HL-60 (cell line): ENCODE measurements around the gene AOPEP.

Source experiments
- DNase-seq, 2 experiments: peaks; one replicate each; pipeline ENCODE4 v3.0.0-alpha.2; 2010 to 2020; ENCODE audit warnings: low read depth in 1 of 2, low spot score in 1 of 2
- H3K27ac ChIP-seq: fragments of 250-450 bp; sonication (Bioruptor Pico); replicated peaks from 2 replicates; pipeline ENCODE4 v1.5.1; 2020; ENCODE audit warnings: mild to moderate bottlenecking, moderate library complexity
- H3K27me3 ChIP-seq: fragments of 250-450 bp; sonication (Bioruptor Pico); 2 replicates; pipeline ENCODE4 v1.5.1; 2021; ENCODE audit warnings: mild to moderate bottlenecking, moderate library complexity; ENCODE audit not compliant: insufficient read depth, poor library complexity, severe bottlenecking
- H3K4me3 ChIP-seq: replicated peaks from 2 replicates; pipeline ENCODE4 v1.5.1; 2011; ENCODE audit warnings: mild to moderate bottlenecking, control low read depth, low read length; ENCODE audit not compliant: insufficient read depth
- GABPA ChIP-seq: IDR thresholded peaks from 2 replicates; pipeline ENCODE4 v1.6.1; 2012; ENCODE audit warnings: low read depth
- POLR2AphosphoS5 ChIP-seq: IDR thresholded peaks from 2 replicates; pipeline ENCODE4 v1.6.1; 2012; ENCODE audit warnings: low read depth
- SPI1 ChIP-seq: IDR thresholded peaks from 2 replicates; pipeline ENCODE4 v1.6.1; 2012; ENCODE audit warnings: low read depth, mild to moderate bottlenecking, borderline replicate concordance
- TF ChIP-seq, protein P1 (sequence below): IDR thresholded peaks from 2 replicates; pipeline ENCODE4 v1.6.1; 2012; ENCODE audit warnings: low read depth; ENCODE audit not compliant: insufficient replicate concordance
- TF ChIP-seq, protein P2 (sequence below): IDR thresholded peaks from one replicate; pipeline ENCODE4 v1.5.1; 2011; ENCODE audit warnings: low read length, control low read depth, inconsistent platforms; ENCODE audit not compliant: insufficient read depth

Gene AOPEP

DNA sequence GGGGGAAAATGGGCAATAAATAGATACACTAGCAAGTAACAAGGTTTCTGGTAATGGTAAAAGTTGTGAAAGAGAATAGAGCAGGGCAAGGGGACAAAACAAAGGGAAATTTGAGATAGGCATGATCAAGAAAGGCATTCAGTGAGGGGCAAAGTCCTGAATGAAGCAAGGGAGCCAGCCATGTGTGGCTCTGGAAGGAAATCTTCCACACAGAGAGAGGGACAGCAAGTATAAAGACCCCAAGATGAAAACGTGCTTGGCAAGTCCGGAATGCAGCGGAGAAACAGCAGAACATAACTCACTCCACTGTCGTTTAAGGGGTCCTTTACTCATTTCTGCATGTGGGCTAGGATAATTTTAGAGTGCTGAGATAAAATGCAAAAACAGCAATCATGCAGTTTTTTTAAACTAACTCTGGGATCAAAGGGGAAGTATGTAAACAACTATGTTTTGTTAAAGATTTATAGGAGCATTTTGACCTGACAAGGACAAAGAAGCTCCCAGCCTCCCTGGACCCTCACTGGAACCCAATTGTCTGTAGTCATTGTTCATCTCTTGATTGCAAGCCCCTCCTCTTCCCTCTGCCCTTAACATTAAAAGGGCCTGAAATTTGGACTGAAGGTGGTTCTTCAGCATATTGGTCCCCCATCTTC lies 22.9 kb upstream of the AOPEP start:
- Histone ChIP-seq H3K4me3 (no peak overlapping the region), H3K27me3 (no peaks in the 10 kb centered on the region), H3K27ac (no peak overlapping the region)
- no peak for DNase-seq
- TF ChIP-seq, protein P1, sequence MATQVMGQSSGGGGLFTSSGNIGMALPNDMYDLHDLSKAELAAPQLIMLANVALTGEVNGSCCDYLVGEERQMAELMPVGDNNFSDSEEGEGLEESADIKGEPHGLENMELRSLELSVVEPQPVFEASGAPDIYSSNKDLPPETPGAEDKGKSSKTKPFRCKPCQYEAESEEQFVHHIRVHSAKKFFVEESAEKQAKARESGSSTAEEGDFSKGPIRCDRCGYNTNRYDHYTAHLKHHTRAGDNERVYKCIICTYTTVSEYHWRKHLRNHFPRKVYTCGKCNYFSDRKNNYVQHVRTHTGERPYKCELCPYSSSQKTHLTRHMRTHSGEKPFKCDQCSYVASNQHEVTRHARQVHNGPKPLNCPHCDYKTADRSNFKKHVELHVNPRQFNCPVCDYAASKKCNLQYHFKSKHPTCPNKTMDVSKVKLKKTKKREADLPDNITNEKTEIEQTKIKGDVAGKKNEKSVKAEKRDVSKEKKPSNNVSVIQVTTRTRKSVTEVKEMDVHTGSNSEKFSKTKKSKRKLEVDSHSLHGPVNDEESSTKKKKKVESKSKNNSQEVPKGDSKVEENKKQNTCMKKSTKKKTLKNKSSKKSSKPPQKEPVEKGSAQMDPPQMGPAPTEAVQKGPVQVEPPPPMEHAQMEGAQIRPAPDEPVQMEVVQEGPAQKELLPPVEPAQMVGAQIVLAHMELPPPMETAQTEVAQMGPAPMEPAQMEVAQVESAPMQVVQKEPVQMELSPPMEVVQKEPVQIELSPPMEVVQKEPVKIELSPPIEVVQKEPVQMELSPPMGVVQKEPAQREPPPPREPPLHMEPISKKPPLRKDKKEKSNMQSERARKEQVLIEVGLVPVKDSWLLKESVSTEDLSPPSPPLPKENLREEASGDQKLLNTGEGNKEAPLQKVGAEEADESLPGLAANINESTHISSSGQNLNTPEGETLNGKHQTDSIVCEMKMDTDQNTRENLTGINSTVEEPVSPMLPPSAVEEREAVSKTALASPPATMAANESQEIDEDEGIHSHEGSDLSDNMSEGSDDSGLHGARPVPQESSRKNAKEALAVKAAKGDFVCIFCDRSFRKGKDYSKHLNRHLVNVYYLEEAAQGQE = no peak
- no peak for TF ChIP-seq POLR2AphosphoS5
- TF ChIP-seq SPI1 = no peak
- TF ChIP-seq, protein P2, sequence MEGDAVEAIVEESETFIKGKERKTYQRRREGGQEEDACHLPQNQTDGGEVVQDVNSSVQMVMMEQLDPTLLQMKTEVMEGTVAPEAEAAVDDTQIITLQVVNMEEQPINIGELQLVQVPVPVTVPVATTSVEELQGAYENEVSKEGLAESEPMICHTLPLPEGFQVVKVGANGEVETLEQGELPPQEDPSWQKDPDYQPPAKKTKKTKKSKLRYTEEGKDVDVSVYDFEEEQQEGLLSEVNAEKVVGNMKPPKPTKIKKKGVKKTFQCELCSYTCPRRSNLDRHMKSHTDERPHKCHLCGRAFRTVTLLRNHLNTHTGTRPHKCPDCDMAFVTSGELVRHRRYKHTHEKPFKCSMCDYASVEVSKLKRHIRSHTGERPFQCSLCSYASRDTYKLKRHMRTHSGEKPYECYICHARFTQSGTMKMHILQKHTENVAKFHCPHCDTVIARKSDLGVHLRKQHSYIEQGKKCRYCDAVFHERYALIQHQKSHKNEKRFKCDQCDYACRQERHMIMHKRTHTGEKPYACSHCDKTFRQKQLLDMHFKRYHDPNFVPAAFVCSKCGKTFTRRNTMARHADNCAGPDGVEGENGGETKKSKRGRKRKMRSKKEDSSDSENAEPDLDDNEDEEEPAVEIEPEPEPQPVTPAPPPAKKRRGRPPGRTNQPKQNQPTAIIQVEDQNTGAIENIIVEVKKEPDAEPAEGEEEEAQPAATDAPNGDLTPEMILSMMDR = no peak
- no peak for TF ChIP-seq GABPA

DNA sequence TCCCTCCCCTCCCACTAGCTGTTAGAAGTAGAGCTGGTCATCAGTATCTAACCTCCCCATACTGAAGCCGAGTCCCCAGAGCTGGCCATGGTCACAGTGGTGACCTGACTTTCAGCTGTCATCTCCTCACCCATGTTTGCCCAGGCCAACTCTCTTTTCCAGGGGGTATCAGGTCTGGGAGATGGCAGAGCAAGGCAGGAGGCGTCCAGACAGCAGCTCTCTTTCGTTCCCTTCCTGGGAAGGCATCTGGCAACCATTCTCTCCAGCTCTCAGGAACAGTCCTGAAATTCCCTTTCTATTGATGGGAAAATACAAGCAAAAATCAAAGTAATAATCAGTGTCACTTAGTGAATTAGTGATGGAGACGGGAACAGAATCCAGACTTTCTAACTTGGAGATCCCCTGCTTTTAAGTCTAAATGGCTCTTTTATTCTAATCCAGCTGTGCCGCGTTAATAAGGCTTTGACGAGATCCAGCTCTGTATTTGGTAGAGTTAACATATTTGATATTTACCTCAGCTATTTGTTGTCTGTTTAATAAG lies 21.3 kb upstream of the AOPEP start:
- DNase-seq = no peak
- Histone ChIP-seq H3K27me3 (no peaks in the 10 kb centered on the region), H3K4me3 (no peak overlapping the region), H3K27ac (no peak overlapping the region)
- TF ChIP-seq, protein P1 = no peak
- TF ChIP-seq POLR2AphosphoS5 = no peak
- no peak for TF ChIP-seq GABPA
- no peak for TF ChIP-seq SPI1
- TF ChIP-seq, protein P2 = no peak

DNA sequence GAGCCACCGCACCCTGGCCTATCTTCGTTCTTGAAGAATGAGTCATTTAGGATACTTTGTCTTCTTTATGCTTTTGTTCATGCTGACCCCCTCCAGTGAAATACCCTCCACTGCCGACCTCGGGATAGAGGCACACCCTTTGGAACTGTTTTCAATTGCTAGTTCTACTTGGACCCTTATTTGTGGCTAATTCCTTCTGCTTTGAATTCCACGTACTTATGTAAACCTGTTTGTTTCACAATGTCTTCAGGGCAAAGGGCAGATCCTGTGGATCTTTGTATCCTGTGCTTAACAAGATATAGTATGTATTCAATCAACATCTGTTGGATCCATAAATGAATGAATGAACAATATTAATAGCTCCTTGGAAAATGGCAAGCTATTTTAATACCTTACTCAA lies 19.6 kb upstream of the AOPEP start:
- Histone ChIP-seq H3K27ac (no peak overlapping the region), H3K4me3 (no peak overlapping the region), H3K27me3 (no peaks in the 10 kb centered on the region)
- TF ChIP-seq POLR2AphosphoS5 (no peak), GABPA (no peak), SPI1 (no peak)
- TF ChIP-seq, protein P2 = no peak
- TF ChIP-seq, protein P1 = no peak
- DNase-seq = no peak
